ENCODE data around the gene CYB5R4.
A peak's percentile ranks its signal among the peaks of the same experiment; 100 is the strongest.

Gene CYB5R4, protein sequence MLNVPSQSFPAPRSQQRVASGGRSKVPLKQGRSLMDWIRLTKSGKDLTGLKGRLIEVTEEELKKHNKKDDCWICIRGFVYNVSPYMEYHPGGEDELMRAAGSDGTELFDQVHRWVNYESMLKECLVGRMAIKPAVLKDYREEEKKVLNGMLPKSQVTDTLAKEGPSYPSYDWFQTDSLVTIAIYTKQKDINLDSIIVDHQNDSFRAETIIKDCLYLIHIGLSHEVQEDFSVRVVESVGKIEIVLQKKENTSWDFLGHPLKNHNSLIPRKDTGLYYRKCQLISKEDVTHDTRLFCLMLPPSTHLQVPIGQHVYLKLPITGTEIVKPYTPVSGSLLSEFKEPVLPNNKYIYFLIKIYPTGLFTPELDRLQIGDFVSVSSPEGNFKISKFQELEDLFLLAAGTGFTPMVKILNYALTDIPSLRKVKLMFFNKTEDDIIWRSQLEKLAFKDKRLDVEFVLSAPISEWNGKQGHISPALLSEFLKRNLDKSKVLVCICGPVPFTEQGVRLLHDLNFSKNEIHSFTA

DNA sequence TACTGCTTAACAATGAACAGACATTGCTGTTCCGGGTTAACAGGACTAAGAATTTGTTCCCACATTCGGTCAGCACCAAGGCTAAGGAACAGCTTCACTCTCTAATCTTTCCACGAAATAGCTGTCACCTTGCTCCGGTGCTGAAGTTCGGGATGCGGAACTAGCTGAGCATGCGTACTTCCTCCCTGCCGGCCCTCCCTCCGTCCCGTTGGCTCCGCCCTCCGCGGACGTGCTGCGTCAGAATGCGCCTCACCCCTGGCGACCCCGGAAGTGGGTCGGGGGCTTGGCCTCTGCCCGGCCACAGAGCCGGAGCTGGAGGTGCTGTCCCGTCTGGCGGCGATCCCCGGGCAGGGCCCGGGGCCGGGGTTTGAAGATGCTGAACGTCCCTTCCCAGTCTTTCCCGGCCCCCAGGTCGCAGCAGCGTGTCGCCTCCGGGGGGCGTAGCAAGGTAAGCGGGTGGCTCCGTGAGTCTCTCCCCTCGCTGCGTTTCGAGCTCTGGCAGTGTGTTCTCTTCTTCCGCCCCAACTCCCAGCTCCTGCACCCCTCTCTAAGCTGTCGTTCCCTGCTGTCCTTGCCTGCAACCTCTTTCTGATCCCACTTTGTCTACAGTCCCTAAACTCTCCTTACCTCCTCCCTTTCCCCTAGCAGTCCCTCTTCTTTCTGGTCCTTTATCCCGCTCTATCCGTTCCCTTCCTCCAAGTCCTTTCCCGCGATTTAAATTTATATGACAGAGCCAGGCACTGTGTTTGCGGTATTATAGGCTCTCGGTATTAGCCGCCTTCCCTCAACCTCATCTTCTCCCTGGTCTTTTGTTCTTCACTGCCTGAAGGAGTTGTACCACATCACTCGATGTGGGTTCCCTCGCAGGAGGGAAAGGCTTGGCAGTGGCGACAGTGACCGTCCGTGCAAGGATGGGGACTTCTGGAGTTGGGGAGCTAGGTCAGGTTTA lies at the start of gene CYB5R4:
TSS of gene CYB5R4 (plus strand) at position 280 of the 949 bp plus-strand sequence. CDS start at position 374, 94 bp downstream.
- peak; percentile 97 for DNase-seq

DNA sequence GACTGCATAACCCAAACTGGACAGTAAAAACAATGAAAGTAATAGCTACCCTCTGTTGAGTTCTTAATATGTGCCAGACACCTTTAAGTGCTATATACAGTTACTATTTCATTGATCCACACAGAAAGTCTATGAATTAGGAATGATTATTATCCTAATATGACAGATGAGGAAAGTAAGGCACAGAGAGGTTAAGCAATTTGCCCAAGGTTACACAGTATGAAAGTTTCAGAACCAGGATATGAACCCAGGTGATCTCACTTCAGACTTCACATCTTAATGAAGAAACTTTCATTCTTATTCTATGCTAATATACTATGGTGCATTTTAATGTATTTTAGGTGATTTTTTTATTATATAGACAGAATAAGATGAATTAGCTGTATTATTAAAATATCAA lies 46.9 kb upstream of the CYB5R4 start:
- DNase-seq, result no peak

DNA sequence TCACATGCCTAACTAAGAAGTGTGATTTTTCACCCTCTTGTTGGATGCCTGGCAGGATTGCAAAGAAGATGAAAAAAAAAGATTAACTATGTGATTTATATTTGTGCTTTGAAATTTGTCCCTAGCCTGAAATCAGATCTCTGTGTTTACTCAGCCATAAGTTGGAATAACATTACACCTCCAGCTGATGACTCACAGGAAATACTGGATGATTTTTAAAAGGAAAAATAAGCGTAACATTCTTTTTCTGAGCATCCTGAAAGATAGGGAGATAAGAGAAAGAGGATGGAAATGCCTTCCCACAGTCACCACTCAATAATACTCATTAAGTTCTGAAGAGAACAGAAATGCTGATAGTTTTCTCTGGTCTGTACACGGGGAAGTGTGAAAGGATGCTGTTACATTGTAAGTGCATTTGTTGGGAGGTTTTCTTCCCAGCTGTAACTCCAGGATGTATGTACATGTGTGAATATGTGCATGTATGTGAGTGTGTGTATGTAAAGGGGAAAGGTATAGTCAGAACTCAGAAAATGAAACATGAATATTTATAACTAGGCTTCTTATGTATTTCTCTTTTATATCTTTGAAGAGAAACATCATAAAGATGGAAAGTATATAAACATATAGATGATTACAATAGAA lies 43.7 kb upstream of the CYB5R4 start:
- no peak for DNase-seq

DNA sequence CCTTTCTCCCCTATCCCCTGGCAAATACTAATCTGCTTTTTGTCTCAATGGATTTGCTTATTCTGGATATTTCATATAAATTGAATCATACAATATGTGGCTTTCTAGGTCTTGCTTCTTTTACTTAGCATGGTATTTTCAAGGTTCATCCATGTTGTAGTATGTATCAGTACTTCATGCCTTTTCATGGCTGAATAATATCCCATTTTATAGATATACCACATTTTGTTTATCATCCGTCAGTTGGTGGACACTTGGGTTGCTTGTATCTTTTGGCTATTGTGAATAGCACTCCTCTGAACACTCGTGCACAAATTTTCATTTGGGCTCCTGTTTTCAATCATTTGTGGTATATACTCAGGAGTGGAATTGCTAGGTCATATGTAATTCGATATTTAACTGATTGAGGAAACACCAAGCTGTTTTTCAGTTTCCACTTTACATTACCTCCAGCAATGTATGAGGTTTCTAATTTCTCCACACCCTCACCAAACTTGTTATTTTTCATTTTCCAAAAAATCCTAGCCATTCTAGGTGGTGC lies 36.8 kb upstream of the CYB5R4 start:
- DNase-seq, result no peak

DNA sequence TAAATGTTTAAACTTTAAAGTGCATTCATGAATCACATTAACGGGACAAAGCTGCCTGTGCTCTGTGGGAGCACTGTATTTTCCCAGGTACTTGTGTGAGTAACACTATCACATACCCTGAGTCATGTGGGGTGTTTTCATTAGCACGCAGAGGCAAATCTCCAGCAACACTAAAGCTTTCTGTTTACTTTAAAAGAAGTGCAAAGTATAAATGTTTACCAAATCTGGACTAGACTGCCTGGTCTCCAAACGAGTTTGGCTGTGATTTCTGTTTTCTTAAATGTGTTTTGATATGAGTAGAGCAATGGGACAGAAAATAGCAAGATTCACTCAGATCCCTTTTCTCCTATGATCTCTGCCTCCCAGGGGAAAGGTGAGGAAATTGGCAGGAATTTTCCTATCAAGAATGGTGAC lies 35.1 kb upstream of the CYB5R4 start:
- DNase-seq, result peak; percentile 2

DNA sequence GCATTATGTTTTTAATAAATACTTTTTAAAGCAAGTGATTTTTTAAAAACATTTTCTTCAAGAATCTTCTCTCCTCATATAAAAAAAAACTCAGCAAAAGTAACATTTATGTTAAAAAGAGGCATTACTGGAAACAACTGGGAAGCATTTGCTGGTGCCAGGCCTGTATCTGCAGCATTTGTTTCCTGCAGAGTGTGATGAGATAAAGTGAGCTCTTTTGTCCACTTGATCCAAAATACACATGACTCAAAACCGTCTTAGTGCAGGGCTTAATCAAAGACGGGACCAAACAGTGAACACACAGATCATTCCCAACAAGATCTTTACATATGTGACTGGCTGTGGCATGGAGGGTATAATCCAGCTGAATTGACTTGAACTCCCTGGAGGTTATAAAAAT lies 34.7 kb upstream of the CYB5R4 start:
- DNase-seq, result no peak

DNA sequence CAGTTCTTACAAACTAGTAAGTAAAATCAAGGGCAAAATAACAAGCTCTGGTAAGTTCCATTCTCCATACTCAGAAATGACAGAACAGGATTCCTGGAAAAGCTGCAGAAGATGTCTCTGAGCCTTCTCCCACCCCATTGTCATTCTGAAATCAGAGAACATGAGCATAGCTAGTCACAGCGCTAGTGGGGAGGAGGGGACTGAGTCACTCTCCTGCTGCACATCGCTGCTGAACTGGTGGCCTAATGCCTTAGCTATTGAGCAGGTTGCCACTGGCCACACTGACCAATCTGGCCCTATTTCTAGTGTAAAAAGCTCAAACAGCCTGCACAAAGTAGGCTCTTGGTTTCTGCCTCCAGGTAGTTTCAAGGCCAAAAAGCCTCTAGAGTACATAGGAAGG lies 32.4 kb upstream of the CYB5R4 start:
- no peak for DNase-seq

DNA sequence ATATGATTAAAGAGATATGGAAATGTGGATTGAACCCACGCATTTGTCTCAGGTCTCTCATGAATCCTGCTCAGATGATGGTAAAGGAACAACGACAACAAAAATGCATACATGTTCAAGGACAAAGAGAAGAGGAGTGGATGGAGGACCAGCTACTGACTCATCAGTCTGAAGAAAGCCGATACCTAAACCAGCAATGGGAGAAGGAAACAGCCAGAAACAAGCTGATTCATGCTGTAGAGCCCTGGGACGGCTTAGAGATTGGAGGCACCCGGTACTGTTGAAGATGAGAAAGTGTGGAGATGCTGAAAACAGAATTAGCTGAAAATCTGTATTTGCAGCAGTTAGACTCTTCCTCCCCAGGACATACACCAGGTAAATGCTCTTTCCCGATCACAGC lies 20.8 kb upstream of the CYB5R4 start:
- no peak for DNase-seq

DNA sequence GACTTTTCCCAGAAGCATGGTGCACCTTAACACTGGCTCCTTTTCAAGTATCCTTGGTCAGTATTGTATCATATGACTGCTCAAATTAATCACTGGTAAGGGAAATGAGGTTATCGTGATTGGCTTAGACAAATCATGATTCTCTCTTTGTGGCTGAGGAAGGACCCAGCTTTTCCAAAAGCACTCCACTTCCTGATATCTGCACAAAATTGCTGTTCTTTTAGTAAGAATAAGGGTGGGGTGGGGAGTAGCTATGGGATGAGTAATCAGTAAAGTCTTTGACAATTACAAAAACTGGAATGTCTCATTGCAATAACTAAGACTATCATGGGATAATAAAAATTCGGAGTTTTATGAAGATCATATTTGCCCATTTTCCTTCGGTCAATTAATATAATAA lies 15.3 kb upstream of the CYB5R4 start:
- DNase-seq, result no peak

DNA sequence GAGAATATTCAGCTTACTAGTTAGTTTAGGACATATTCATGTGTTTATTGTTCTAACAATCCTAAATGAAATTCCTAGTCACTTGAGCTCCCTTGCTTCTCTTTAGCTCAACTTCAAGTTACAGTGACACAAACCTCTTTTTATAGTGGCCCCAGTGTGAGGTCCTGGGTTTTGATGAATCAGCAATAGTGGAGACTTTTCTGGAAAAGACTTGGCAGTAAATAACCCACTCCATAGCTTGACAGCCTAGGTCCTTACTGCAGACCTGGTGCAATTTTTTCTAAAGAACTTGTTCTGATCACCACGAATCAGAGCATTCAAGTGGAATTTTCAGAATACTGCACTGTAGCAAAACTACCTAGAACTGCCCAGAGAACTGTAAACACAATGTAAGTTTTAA lies 13.2 kb upstream of the CYB5R4 start:
- DNase-seq, result no peak

DNA sequence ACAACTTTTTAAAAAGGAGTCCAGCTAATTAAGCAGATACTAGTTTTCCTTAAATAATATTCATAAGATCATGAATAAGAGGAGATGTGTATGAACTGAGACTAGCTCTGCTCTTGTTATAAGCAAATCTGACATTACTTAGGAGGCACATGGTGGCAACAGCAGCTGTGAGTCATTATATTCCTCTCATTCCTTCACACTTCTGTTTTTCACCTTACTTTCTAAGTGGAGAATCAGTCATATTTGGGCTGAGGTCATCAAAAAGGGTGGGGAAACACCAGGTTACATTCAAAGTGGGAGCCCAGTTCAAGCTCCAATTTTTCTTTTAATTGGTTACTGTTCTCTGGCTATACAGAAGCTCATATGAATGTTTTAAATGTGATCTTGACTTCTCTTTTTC lies 12.3 kb upstream of the CYB5R4 start:
- no peak for DNase-seq

DNA sequence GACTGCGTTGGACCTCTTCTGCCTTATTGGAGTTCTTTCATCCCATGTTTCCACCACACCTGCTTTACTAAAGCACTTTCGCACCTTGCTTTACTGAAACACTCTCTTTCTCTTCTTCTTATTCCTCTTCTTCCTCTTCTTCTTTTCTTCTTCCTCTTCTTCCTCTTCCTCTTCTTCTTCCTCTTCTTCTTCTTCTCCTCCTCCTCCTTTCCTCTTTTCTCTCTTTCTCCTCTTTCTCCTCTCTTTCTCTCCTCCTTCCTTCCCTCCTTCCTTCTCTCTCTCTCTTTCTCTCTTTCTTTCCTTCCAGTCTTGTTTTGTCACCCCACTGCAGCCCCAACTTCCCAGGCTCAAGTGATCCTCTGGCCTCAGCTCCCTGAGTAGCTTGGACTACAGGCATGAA lies 10.4 kb upstream of the CYB5R4 start:
- no peak for DNase-seq

DNA sequence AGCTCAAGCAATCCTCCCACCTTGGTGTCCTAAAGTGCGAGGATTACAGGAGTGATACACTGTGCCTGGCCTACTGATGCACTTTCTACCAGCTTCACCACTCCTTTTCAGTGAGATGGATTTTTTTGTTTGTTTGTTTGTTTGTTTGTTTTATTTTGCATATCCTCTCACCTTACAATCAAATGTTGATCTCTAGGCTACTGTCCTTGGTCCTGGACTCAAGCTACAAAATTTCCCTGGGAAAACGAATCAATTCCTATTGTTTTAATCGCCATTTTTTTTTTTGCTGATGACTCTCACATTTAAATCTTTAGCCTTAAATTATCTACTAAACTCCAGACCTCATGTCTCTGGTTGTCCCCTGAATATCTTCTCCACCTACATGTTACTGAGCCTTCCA lies 9.9 kb upstream of the CYB5R4 start:
- no peak for DNase-seq

DNA sequence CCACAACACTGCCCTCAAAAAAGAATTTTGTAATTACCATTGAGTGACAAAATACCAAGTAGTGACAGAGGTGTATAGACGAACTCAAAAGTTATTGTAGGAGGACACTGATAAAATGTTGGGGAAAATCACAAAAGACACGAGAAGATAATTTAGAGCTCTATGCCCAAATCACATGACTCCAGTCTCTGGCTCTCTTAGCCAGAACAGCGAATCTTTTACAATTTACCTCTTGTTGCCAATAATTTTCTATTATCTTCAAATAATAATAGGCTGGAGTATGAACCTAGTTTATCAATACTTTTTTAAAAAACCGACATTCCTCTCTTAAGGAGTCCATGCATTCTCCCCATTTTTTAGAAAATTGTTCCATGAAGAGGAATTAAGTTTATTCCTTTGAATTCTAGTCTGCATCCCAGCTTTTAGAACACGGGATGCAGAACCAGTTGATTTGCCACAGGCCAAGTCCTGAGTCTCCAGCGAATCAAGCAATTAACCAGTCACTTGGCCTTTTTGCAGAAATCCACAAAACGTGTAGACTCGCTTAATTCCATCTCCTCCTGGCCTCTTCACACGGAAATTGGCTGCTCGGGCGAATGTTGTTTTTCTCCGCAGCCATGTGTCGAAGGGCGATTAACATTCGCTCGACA lies 6.8 kb upstream of the CYB5R4 start:
- DNase-seq, result no peak

DNA sequence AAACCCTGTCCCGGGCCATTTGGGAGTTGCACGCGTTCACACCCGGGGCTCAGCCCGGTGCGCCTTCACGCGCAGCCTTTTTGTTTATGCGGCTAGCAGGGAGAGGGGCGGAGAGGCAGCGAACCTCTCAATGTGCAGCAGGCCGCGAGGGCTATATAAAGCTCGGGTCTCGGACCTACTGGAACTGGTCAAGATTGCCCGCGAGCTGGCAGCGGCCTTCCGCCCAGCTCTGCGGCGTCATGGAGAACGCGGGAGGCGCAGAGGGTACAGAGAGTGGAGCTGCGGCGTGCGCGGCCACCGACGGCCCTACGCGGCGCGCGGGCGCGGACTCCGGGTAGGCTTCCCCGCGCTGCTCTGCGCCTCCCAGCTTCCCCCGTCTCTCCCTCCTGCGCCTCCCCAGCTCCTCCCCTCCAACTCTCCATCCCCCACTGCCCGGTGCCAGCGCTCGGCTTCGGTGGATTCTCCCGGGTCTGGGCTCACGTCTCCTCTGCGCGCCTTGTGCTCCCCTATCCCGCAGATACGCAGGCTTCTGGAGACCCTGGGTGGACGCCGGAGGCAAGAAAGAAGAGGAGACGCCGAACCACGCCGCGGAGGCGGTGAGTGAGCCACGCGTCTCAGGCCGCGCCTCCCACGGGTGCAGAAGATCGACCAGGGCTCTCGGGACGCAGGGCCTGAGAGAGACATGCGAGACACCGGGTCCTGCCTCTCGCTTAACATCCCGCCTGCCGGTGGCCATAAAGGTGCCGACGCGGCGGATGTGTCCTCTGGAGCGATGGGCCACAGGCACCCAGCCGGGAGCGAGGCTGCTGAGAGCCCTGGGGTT lies 6.1 kb upstream of the CYB5R4 start, which contains the start of gene RIPPLY2:
TSS of gene RIPPLY2 (plus strand) at position 183 of the 823 bp plus-strand sequence. CDS start at position 240, 57 bp downstream.
- peak; percentile 88 for DNase-seq

DNA sequence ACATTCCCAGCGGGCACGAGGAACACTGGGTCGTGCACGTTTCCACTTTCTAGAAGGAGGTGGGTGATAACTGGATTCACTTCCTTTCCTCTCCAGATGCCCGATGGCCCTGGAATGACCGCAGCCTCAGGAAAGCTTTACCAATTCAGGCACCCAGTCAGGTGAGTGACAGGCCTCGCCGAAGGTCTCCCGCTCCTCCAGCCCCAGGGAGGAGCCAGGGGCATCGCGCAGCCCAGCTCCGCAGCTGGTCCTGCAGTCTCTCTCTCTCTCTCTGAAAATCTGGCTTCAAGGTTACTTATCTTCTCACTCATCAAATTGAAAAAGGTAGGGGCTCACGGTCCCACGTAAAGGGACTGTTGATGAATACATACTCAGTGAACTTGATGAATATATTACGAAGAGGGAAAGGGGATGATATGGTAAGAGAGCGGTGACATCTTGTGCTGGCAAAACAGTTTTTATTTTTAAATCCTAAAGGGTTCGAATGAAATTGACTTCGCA lies 5.4 kb upstream of the CYB5R4 start:
- peak; percentile 79 for DNase-seq

DNA sequence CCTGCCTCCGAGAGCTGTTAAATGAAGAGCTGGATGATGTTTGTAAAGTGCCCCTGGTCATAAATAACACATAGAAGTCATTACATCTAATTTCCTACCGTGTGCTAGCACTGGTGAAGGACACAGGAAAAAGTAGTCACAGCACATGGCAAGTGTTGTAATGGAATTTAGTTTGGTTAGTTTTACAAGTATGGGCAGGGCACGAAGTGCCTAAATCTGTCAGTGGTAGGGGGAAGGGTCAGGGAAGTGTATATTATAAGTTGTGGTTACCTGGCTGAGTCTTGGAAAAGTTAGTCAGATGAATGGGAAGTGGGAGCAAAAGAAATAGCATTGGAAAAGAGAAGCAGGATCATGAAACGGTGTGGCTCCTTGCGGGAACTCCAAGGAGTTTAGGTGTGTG lies 4.7 kb upstream of the CYB5R4 start:
- no peak for DNase-seq

DNA sequence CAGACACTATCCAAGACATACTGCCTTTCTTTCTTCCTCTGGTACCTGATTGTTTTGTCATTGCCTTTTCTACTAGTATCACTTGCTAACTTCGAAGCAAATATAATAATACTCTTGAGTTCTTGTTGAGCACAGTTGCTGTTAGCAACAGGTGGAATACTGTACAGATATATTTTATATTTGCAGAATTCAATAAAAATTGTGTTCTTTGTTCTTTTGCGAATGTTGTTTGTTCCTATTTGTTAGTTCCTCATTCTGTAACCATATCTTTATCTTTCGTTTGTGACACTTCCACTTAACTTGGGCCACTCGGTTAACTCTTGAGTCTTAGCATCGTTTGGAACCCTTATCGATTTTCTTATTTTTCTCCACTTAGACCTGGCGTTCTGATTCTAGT lies 868 bp downstream of the CYB5R4 start:
- DNase-seq, result no peak

DNA sequence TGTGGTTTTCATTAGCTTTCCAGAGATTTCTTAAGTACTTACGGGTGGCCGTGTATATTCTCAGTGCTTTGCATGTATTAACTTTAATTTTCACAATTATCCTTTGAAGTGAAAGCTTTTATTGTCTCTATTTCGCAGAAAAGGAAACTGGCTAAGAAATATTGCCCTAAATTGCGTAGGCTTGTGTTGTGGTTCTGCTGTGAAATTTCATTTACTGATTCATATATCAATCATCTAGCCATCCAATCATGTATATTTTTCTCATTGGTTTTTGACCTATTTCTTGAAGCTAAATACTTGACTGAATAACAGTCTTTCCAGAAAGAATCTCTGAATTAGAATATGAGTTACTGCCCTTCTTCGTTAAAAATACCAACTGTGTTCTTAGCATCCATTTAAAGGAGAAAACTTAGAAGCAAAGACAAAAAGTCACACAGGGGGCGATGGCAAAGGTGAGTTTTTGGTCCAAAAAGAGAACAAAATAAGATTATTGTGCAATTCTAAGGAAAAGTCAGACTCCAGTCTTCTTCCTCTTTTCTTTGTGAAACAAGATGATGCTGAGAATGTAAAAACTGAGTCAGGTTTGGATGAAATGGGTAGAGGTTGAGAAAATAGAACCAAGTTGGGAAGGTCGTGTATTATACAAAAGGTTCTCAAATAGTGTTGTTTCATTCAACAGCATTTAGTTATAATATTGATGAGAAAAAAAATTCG lies 1.4 kb downstream of the CYB5R4 start:
- DNase-seq, result no peak

DNA sequence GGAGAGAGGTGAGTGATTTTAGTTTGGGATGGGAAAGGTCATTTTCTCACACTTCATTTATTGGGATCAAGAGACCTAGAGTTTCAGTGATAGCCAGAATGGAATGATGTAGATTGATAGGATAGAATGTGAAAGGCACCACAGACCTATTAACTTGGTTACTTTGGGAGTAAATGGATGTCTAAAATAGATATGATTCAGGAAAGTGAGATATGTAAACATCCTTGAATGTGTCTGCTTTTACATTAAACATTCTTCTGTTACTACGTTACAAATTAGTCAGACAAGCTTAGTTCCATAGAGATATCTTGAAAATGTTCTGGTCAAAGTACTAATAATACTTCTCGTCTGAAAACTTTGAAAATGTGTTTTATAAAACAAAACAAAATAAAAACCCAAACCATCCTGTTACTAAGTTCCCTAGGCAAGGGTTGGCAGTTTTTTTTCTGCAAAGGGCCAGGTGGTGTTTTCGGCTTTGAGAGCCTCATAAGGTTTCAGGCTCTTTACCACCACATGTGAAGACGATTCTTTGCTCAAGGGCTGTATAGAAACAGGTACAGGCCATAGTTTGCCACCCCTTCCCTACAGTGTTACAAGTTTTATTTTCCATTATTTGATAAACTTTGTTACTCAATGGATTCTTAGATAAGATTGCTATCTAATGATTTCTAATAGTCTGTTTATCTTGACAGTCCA lies 3.4 kb downstream of the CYB5R4 start:
- no peak for DNase-seq

Data from NCI-H774 (cell line).